BLaER1 treated with 17β-estradiol and CSF1 and Interleukin-3, amounts not matched to agents 10 nM and 100 nM (cell line): ENCODE measurements around the gene ACOT8.
A peak's percentile ranks its signal among the peaks of the same experiment; 100 is the strongest.
"Not testable (repeated sequence)": the region's sequence is repeated elsewhere in the genome, so short reads cannot be mapped to it uniquely, and the experiment has no call there.

Experiments
- H3K27ac ChIP-seq, 11 experiments: shearing (Covaris generic); formaldehyde crosslinking; 2 replicates each; pipeline ENCODE4 v1.8.1; 2022
- H3K27me3 ChIP-seq, 11 experiments: shearing (Covaris generic); formaldehyde crosslinking; 2 replicates each; pipeline ENCODE4 v1.8.1; 2022
- H3K36me3 ChIP-seq, 11 experiments: shearing (Covaris generic); formaldehyde crosslinking; 2 replicates each; pipeline ENCODE4 v1.8.1; 2022
- H3K4me1 ChIP-seq, 10 experiments: shearing (Covaris generic); formaldehyde crosslinking; 2 replicates each; pipeline ENCODE4 v1.8.1; 2022
- H3K4me2 ChIP-seq, 11 experiments: shearing (Covaris generic); formaldehyde crosslinking; 2 replicates each; pipeline ENCODE4 v1.8.1; 2022
- H3K4me3 ChIP-seq, 10 experiments: shearing (Covaris generic); formaldehyde crosslinking; 2 replicates each; pipeline ENCODE4 v1.8.1; 2022
- H3K9ac ChIP-seq, 11 experiments: shearing (Covaris generic); formaldehyde crosslinking; 2 replicates each; pipeline ENCODE4 v1.8.1; 2022
- H3K9me3 ChIP-seq, 11 experiments: shearing (Covaris generic); formaldehyde crosslinking; replicated peaks in 1 of 11; 2 replicates each; pipeline ENCODE4 v1.8.1; 2022
- H4K20me1 ChIP-seq, 11 experiments: shearing (Covaris generic); formaldehyde crosslinking; 2 replicates each; pipeline ENCODE4 v1.8.1; 2022
- Cebpa-rat ChIP-seq, 11 experiments: shearing (Covaris generic); IDR thresholded peaks; 2 replicates each; pipeline ENCODE4 v1.8.1; 2022

The ACOT8 gene

DNA sequence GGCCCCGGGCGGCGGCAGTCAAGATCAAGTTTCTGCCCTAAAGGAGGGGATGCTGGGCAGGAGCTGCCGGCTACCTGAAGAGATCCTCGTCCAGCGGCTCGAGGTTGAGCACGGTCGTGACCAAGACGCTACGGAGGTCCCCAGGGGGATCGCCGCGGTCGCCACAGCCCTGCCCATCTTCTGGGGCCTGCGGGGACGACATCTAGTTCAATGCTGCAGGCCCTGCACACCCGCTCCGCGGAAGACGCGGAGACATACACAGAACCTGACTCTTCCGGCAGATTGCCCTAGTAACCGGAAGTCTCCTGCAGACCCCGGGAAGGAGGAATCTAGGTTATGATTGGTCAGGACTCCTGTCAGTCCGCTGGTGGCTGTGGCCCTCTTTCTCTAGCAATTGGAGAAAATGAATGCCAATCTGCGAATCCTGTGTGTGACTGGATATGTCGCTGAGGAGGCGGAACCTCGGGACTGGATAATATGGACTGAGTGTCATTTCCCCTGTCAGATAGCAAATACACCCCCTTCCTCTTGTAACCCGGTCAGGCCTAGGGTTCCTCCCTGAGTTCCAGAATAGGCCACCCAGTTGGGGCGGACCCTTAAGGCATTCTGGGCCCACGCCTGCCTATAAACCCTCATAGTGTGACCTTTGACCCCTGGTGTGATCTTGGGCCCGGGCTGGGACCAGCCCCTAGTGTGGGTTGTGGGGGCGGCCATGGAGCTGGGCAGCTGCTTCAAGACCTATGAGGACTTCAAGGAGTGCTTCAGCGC is at the start of gene ACOT8, which contains the start of gene ZSWIM3:
Gene ACOT8 (minus strand): TSS at position 279 of the 768 bp plus-strand sequence. CDS start 77 bp downstream, at position 202.
Gene ZSWIM3 (plus strand): TSS at position 501 of the 768 bp plus-strand sequence. CDS start 212 bp downstream, at position 713.
- TF ChIP-seq Cebpa-rat (IDR thresholded peaks at IDR 0.05), result no peak
- H3K4me3 ChIP-seq, result peak within 1 kb of the TSS; percentile 76 to 97 (median 84)
- H3K27ac ChIP-seq, result peak within 1 kb of the TSS; percentile 68 to 85 (median 80)
- peak within 1 kb of the TSS; percentile 86 to 98 (median 94) for H3K4me2 ChIP-seq
- H3K9ac ChIP-seq, result peak within 1 kb of the TSS; percentile 80 to 92 (median 85)
- no peaks in the 10 kb centered on the region for H3K27me3 ChIP-seq
- peaks cover 16 to 29% (median 25%) of the 10 kb centered on the region in 11 experiments; a peak in 20 of 22 replicates for H3K36me3 ChIP-seq
- peaks cover 25 to 53% (median 37%) of the 10 kb centered on the region in 10 experiments for H3K4me1 ChIP-seq
- H4K20me1 ChIP-seq, result no peaks in the 10 kb centered on the region
- no peaks in the 10 kb centered on the region for H3K9me3 ChIP-seq

DNA sequence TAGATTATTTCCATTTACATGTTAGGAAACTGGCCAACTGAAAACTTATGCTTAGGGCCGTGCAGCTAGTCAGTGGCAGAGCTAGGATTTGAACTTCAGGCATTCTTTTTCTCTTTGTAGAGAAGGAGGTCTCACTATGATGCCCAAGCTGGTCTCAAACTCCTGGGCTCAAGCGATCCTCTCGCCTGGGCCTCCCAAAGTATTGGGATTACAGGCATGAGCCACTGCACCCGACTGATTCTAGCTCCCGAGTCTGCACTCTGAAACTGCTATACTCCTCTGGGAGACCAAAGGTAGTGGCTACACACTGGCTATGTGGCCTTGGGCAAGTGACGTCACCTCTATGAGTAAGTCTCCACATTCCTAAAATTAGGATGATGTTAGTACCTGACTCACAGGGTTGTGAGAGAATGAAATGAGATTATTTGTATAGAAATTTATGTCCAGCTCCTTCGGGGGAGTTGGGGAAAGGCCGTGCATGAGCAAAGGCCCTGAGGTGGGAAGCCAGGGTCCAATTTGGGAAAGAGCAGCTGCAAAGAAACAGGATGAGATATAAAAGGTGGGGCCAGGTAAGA is 48.4 kb upstream of the ACOT8 start:
- Histone ChIP-seq H3K27me3 (no peaks in the 10 kb centered on the region), H3K9me3 (no peaks in the 10 kb centered on the region), H3K27ac (0 out of 22 replicates have a peak overlapping the region, but pooled peaks of 1 of the 11 experiments have one; percentile 3), H3K4me1 (peaks cover 37 to 65% (median 53%) of the 10 kb centered on the region in 10 experiments), H3K36me3 (peaks cover 0 to 86% (median 7%) of the 10 kb centered on the region in 11 experiments; a peak in 9 of 22 replicates), H3K4me2 (no peak overlapping the region), H3K9ac (peak overlapping the region in 1 of 11 experiments; percentile 9; a peak in 1 of 22 replicates), H4K20me1 (peaks cover 0 to 64% (median 0%) of the 10 kb centered on the region in 11 experiments; a peak in 4 of 22 replicates), H3K4me3 (no peak overlapping the region)
- TF ChIP-seq Cebpa-rat (IDR thresholded peaks at IDR 0.05), result no peak

DNA sequence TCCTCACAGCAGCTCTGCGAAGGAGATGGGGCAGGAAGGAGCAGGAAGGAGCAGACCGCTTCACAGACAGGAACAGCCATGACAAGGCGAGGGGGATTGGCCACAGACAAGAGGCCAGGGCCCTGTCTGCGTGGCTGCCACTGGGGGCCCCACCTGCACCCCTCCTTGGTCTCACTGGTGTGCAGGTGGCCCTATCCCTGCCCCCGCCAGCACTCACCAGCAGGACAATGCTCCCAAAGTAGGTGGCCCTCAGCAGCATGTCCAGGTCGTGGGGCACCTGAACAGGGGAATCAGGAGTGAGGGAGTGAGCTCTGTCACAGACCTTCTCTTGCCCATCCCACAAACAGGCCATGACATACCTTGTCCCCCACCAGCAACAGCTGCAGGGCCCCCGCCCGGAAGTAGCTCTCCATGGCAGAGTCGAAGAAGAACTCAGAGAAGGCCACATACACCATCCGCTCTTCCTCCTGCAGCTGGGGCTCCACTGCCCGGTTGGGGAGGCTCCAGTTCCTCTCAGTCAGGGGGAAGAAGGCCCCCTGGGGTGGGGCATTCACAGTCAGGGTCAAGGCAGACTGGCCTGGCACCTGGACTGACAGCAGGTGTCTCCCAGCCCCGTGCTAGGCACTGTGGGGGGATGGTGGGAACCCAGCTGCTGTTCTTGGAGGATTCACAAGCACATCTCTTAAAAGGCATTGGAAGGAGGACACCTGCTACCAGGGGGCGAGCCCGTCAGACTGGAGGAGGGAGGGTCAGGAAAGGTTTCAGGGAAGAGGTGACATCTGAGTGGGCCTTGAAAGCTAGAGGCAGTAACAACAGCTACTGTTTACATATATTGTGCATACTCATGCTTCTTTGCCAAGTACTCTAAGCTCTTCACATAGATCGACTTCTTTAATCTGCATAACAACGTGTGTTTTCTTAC is 47.7 kb upstream of the ACOT8 start:
- Histone ChIP-seq H3K9me3 (no peaks in the 10 kb centered on the region), H3K9ac (peak overlapping the region in 5 of 11 experiments; percentile 15 to 35 (median 19); a peak in 5 of 22 replicates), H3K4me3 (no peak overlapping the region), H3K4me2 (peak overlapping the region; percentile 10 to 73 (median 39); a peak in 19 of 22 replicates), H3K27me3 (no peaks in the 10 kb centered on the region), H3K36me3 (peaks cover 0 to 91% (median 11%) of the 10 kb centered on the region in 11 experiments; a peak in 13 of 22 replicates), H3K4me1 (peaks cover 29 to 57% (median 46%) of the 10 kb centered on the region in 10 experiments), H4K20me1 (peaks cover 0 to 69% (median 0%) of the 10 kb centered on the region in 11 experiments; a peak in 5 of 22 replicates), H3K27ac (peak overlapping the region in 6 of 11 experiments; percentile 3 to 55 (median 20); a peak in 7 of 22 replicates)
- no peak for TF ChIP-seq Cebpa-rat (IDR thresholded peaks at IDR 0.05)

DNA sequence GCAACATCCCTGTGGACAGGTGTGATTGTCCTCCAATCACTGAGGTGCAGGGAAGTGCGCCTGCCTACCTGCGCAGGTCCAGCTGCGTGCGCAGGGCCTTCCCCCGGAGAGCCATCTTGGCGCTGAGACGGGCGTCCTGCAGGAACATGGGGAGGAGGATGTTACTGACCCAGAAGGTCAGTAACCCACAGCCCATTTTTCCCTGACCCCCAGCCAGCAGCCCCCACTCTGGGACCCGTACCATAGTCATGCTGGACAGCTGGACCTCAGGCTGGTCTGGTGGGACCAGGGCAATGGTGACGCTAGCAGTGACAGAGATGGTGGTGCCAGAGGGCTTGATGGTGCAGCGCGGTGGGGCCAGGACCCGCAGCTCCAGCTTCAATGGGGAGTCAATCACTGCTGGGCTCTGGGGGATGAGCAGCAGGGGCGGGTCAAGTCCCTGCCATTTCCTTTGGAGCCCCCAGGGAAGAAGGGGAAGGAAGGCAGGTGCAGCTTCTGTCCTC is 45.1 kb upstream of the ACOT8 start:
- H3K9me3 ChIP-seq, result no peaks in the 10 kb centered on the region
- peak overlapping the region in 6 of 11 experiments; percentile 15 to 50 (median 38); a peak in 8 of 22 replicates for H3K9ac ChIP-seq
- peaks cover 23 to 95% (median 34%) of the 10 kb centered on the region in 11 experiments for H3K36me3 ChIP-seq
- peak overlapping the region in 10 of 11 experiments; percentile 42 to 94 (median 85); a peak in 19 of 22 replicates for H3K4me2 ChIP-seq
- TF ChIP-seq Cebpa-rat (IDR thresholded peaks at IDR 0.05), result no peak
- no peaks in the 10 kb centered on the region for H3K27me3 ChIP-seq
- H3K27ac ChIP-seq, result peak overlapping the region in 4 of 11 experiments; percentile 28 to 58 (median 54); a peak in 4 of 22 replicates
- H4K20me1 ChIP-seq, result peaks cover 0 to 74% (median 0%) of the 10 kb centered on the region in 11 experiments; a peak in 9 of 22 replicates
- peak overlapping the region in 2 of 10 experiments; percentile 8 to 9; a peak in 1 of 20 replicates for H3K4me3 ChIP-seq
- peaks cover 18 to 46% (median 38%) of the 10 kb centered on the region in 10 experiments for H3K4me1 ChIP-seq

DNA sequence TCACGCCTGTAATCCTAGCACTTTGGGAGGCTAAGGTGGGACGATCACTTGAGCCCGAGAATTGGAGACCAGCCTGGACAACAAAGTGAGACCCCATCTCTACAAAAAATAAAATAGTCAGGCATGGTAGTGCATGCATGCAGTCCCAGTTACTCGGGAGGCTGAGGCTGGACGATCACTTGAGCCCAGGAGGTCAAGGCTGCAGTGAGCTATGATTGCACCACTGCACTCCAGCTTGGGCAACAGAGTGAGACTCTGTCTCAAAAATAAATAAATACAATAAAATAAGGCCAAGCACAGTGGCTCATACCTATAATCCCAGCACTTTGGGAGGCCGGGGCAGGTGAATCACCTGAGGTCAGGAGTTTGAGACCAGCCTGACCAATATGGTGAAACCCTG is 44.1 kb upstream of the ACOT8 start:
- peak overlapping the region in 9 of 11 experiments; percentile 60 to 94 (median 86); a peak in 13 of 22 replicates for H3K4me2 ChIP-seq

DNA sequence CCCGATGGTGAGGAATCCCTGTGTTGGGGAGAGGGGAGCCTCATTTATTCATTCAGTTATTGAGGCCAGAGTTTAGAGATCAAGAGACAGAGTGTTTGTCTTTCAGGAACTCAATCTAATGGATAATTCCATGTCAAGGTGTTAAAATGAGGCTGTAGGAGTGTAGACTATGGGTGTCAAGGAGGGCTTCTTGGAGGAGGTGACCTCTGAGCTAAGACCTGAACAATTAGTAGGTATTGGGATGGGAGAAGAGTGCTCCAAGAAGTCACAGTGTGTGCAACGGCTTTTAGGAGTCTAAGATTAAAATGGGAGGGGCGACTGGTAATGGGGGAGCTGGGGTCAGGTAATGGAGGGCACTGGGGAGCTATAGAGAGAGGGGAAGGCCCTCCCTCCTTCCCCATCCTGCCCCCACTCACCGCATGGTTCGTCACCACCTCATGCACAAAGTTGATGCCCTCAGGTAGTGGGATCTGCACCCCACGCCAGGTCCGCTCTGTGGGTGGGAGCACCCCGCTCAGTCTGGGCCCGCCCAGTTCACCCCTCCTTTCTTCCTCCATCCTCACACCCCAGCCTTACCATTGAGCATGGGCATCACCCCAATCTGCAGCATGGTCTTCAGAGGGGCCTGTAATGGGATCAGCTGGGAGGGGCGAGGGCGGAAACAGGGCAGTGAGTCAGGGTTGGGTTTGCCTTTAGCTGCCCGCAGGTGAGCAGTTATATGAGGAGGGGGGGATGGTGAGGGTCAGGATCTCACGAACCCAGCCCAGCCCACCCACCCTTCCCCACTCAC is 42.0 kb upstream of the ACOT8 start:
- TF ChIP-seq Cebpa-rat (IDR thresholded peaks at IDR 0.05), result no peak
- H3K9ac ChIP-seq, result 0 out of 22 replicates have a peak overlapping the region, but pooled peaks of 1 of the 11 experiments have one; percentile 10
- H3K27me3 ChIP-seq, result no peaks in the 10 kb centered on the region
- peaks cover 53 to 98% (median 64%) of the 10 kb centered on the region in 11 experiments for H3K36me3 ChIP-seq
- no peaks in the 10 kb centered on the region for H3K9me3 ChIP-seq
- peaks cover 19 to 41% (median 28%) of the 10 kb centered on the region in 10 experiments for H3K4me1 ChIP-seq
- no peak overlapping the region for H3K27ac ChIP-seq
- H3K4me2 ChIP-seq, result no peak overlapping the region
- no peak overlapping the region for H3K4me3 ChIP-seq
- peaks cover 0 to 94% (median 0%) of the 10 kb centered on the region in 11 experiments; a peak in 9 of 22 replicates for H4K20me1 ChIP-seq

More for the DNA sequence above, 44.1 kb upstream of the ACOT8 start:
- H3K9ac ChIP-seq, H3K4me3 ChIP-seq, H3K27ac ChIP-seq, H3K27me3 ChIP-seq, H3K9me3 ChIP-seq: not testable (repeated sequence)
- Histone ChIP-seq H3K36me3 (peaks cover 32 to 98% (median 43%) of the 10 kb centered on the region in 11 experiments), H4K20me1 (peaks cover 0 to 82% (median 0%) of the 10 kb centered on the region in 11 experiments; a peak in 9 of 22 replicates), H3K4me1 (peaks cover 22 to 46% (median 38%) of the 10 kb centered on the region in 10 experiments)

DNA sequence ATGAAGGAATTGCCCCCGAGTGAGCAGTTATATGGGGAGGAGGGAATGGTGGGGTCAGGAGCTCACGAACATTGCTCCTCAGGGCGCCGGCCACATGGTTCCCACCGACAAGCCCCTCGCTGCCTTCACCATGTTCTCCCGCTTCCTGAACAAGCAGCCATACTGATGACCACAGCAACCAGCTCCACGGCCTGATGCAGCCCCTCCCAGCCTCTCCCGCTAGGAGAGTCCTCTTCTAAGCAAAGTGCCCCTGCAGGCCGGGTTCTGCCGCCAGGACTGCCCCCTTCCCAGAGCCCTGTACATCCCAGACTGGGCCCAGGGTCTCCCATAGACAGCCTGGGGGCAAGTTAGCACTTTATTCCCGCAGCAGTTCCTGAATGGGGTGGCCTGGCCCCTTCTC is 41.1 kb upstream of the ACOT8 start:
- TF ChIP-seq Cebpa-rat (IDR thresholded peaks at IDR 0.05), result no peak
- Histone ChIP-seq H3K4me3 (no peak overlapping the region), H3K27me3 (no peaks in the 10 kb centered on the region), H4K20me1 (peaks cover 0 to 96% (median 7%) of the 10 kb centered on the region in 11 experiments; a peak in 10 of 22 replicates), H3K9me3 (no peaks in the 10 kb centered on the region), H3K4me1 (peaks cover 21 to 44% (median 24%) of the 10 kb centered on the region in 10 experiments), H3K27ac (no peak overlapping the region), H3K9ac (0 out of 22 replicates have a peak overlapping the region, but pooled peaks of 2 of the 11 experiments have one; percentile 10), H3K4me2 (no peak overlapping the region), H3K36me3 (peaks cover 61 to 98% (median 73%) of the 10 kb centered on the region in 11 experiments)
